ENCODE measurements around the gene SLC2A4. TPM values are rescaled to one million over a fixed set of nuclear protein-coding genes. Genes with fewer than 3 reads are reported as not detected.

SLC2A4 gene
- polyA plus RNA-seq, 6 donors from 2014 or later: not detected

- Mint-ChIP-seq H3K4me3 (peak within 1 kb of the TSS; percentile 82 to 99 (median 98)), H3K4me1 (peaks cover 32 to 39% (median 33%) of the 10 kb centered on the region in 3 donors), H3K27ac (peak within 1 kb of the TSS; percentile 97 to 100 (median 100)), H3K9me3 (no peaks in the 10 kb centered on the region), H3K36me3 (peaks cover 15 to 26% of the 10 kb centered on the region in 2 donors), H3K27me3 (peaks cover 0 to 2% (median 1%) of the 10 kb centered on the region in 3 donors)
- ATAC-seq (ENCODE audit: low read depth in 2 of 2): peak; percentile 68 to 70
- DNase-seq: peak; percentile 100
Measured at GRCh38 chr17:7306911-7307685, 25.6 kb downstream of the SLC2A4 start, which contains the start of gene EIF5A. Gene EIF5A, plus strand, starts transcription at chr17:7307628. Its CDS starts 2,008 bp downstream, at chr17:7309636.

GRCh38 chr17:7307686-7308624 is 26.4 kb downstream of the SLC2A4 start:
- H3K27me3 Mint-ChIP-seq: no peaks in the 10 kb centered on the region
- H3K4me1 Mint-ChIP-seq: peaks cover 39 to 47% (median 40%) of the 10 kb centered on the region in 3 donors
- peak; percentile 59 for DNase-seq
- no peaks in the 10 kb centered on the region for H3K9me3 Mint-ChIP-seq
- H3K27ac Mint-ChIP-seq: peak overlapping the region; percentile 97 to 100 (median 100)
- peaks cover 15 to 26% of the 10 kb centered on the region in 2 donors for H3K36me3 Mint-ChIP-seq
- ATAC-seq (ENCODE audit: low read depth in 2 of 2): peak; percentile 18 to 21
- H3K4me3 Mint-ChIP-seq: peak overlapping the region; percentile 82 to 99 (median 98)

DNA sequence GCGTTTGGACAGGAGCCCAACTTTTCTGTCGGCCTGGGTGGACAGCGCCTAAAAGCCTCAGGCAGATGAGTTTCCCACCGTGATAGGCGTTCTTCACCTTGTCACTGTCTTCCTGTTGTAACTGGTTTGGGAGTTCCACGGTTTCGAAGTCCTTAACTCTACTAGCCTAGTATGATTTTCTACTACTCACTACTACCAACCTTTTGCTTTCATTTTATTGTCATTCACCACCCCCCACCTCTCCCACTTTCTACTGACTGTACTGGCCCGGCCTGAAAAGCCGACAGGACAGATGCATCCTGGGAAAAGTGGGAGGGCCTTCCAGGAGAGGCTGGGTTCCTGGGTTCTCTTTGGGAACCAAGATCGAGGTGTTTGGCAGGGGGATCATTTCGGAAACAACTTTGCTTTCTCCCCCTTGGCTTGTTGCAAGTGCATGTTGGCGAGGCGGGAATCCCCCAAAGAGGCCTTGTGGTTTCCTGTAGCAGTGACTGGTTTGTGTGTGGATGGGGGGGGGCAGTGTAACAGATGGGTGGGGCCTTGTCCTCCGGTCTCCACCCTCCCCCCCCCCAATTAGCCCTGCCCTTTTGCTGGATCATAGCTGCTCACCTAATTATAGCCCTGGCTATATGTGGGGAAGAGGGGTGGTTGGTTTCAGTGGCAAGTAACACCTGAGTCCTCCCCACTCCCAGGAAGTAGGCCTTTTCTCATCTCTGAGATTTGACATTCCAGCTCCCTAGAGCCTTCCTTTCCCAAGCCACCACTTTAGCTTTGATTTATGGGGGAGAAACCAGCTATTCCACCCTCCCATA is 27.3 kb downstream of the SLC2A4 start:
- H3K27me3 Mint-ChIP-seq: no peaks in the 10 kb centered on the region
- peak overlapping the region; percentile 97 to 100 (median 99) for H3K27ac Mint-ChIP-seq
- peak; percentile 86 for DNase-seq
- H3K9me3 Mint-ChIP-seq: no peaks in the 10 kb centered on the region
- ATAC-seq (ENCODE audit: low read depth in 2 of 2): peak; percentile 28 to 32
- peaks cover 15 to 26% of the 10 kb centered on the region in 2 donors for H3K36me3 Mint-ChIP-seq
- peak overlapping the region; percentile 82 to 99 (median 98) for H3K4me3 Mint-ChIP-seq
- peaks cover 43 to 54% (median 47%) of the 10 kb centered on the region in 3 donors for H3K4me1 Mint-ChIP-seq

- DNase-seq (no peak), ATAC-seq (ENCODE audit: low read depth in 2 of 2) (no peak)
- H3K27ac Mint-ChIP-seq: peak overlapping the region in 5 of 6 donors; percentile 97 to 100 (median 99)
- no peaks in the 10 kb centered on the region for H3K27me3 Mint-ChIP-seq
- H3K4me1 Mint-ChIP-seq: peaks cover 49 to 62% (median 54%) of the 10 kb centered on the region in 3 donors
- peaks cover 15 to 26% of the 10 kb centered on the region in 2 donors for H3K36me3 Mint-ChIP-seq
- no peaks in the 10 kb centered on the region for H3K9me3 Mint-ChIP-seq
- peak overlapping the region; percentile 82 to 99 (median 98) for H3K4me3 Mint-ChIP-seq
Measured at GRCh38 chr17:7309628-7310027, 28.1 kb downstream of the SLC2A4 start.

- Mint-ChIP-seq H3K4me3 (peak overlapping the region in 5 of 8 donors; percentile 16 to 98 (median 82)), H3K36me3 (peaks cover 15 to 26% of the 10 kb centered on the region in 2 donors)
Measured at GRCh38 chr17:7311110-7311705, 29.7 kb downstream of the SLC2A4 start.

GRCh38 chr17:7312432-7313087 is 31.0 kb downstream of the SLC2A4 start:
- Mint-ChIP-seq H3K27me3 (no peaks in the 10 kb centered on the region), H3K4me3 (peak overlapping the region in 5 of 8 donors; percentile 41 to 96 (median 66)), H3K9me3 (no peaks in the 10 kb centered on the region), H3K27ac (peak overlapping the region in 5 of 6 donors; percentile 74 to 97 (median 93)), H3K4me1 (peaks cover 56 to 74% (median 64%) of the 10 kb centered on the region in 3 donors), H3K36me3 (peaks cover 15 to 26% of the 10 kb centered on the region in 2 donors)
- no peak for DNase-seq
- no peak for ATAC-seq (ENCODE audit: low read depth in 2 of 2)

More at GRCh38 chr17:7311110-7311705, 29.7 kb downstream of the SLC2A4 start:
- Mint-ChIP-seq H3K27me3 (no peaks in the 10 kb centered on the region), H3K27ac (peak overlapping the region in 5 of 6 donors; percentile 15 to 99 (median 94)), H3K9me3 (no peaks in the 10 kb centered on the region), H3K4me1 (peaks cover 57 to 70% (median 69%) of the 10 kb centered on the region in 3 donors)
- DNase-seq (no peak), ATAC-seq (ENCODE audit: low read depth in 2 of 2) (no peak)

- Mint-ChIP-seq H3K36me3 (peaks cover 15 to 26% of the 10 kb centered on the region in 2 donors), H3K27ac (peak overlapping the region; percentile 43 to 97 (median 94)), H3K4me1 (peaks cover 56 to 74% (median 64%) of the 10 kb centered on the region in 3 donors), H3K9me3 (no peaks in the 10 kb centered on the region), H3K4me3 (peak overlapping the region; percentile 58 to 96 (median 72)), H3K27me3 (no peaks in the 10 kb centered on the region)
- DNase-seq (no peak), ATAC-seq (ENCODE audit: low read depth in 2 of 2) (no peak)
Measured at GRCh38 chr17:7313088-7313889, 31.8 kb downstream of the SLC2A4 start.

DNA sequence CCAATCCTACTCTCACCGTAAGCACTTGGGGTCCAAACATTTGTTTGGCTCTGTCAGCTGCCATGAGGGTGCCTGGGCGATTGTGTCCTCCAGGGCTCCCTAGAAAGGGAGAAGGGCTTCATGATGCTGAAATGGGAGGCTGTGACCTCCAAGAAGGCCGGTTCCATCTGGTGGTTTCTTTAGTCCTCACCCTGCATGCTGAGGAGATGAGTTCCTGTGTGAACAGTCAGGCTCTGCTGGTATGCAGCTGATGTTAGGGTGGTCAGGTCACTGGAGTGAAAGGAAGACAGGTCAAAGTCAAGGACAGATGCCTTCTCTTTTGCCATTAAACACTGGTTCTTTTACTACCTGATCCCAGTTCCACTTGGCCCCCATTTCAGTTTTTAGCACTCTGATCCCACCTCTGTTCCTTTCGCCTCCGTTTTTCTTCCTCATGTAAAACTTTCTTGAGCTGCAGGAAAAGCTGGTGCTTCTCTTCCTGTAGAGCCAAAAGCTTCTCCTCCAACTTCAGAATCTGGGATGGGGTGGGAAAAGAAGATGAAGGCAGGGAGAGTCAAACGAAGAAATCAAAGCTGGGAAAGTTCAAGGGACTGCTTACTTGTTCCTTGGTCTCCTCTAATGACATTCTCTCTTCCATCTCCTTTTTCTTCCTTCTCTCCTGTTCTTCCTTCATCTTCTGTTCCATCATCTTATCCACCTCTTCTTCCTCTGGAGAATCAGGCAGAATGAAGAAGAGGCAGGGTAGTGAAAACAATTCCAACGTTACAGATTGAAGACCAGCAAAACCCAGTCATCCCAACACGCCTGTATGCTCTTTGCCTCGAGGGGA is 32.6 kb downstream of the SLC2A4 start:
- Mint-ChIP-seq H3K36me3 (peaks cover 15 to 26% of the 10 kb centered on the region in 2 donors), H3K4me1 (peaks cover 58 to 70% (median 58%) of the 10 kb centered on the region in 3 donors), H3K9me3 (no peaks in the 10 kb centered on the region), H3K27me3 (no peaks in the 10 kb centered on the region), H3K27ac (peak overlapping the region; percentile 74 to 97 (median 92)), H3K4me3 (peak overlapping the region; percentile 75 to 96 (median 88))
- ATAC-seq (ENCODE audit: low read depth in 2 of 2) (no peak), DNase-seq (no peak)

DNA sequence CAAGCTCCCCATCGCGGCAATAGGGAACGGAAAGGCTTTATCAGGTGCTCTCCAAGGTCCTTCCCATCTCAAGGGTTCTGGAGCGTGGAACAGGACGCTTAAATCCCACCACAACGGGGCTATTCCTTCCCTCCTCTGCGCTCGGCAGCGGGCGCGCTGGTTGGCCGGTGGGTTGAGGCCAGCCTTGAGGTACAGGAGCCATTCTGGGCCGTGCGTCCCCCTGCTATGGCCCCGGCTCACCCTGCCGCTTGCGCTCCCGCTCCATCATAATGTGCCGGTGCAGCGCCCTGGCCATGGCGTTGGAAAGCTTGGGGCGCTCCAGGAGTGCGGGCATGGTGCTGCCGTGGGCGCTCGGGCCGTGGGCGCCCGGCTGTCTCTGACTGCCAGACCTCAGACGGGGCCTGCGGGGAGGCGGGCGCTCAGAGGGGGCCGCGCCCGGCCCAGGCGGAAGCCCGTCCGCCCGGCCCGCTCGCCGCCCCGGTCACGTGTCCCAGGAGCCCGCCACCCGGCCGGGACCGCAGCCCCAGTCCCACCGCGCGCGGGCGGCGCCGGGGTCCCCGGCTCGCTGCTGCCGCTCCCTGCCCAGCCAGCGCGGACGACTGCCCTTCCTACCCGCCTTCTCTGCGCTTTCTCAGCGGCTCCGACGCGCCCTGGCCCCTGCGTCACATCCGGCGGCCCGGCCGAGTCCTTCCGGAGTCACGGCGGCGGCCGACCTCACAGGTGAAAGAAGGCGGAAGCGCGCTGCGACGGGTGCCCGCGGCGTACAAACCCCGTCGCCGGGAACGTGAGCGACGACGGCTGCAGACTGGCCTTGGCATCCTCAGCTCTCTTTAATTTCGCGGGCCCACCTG is 33.4 kb downstream of the SLC2A4 start, which contains the start of gene GPS2:
GPS2 (minus strand) TSS at position 642 of the 851 bp plus-strand sequence; CDS start at position 334, 308 bp downstream.
- peaks cover 50 to 62% (median 50%) of the 10 kb centered on the region in 3 donors for H3K4me1 Mint-ChIP-seq
- H3K9me3 Mint-ChIP-seq: no peaks in the 10 kb centered on the region
- peaks cover 10 to 21% of the 10 kb centered on the region in 2 donors for H3K36me3 Mint-ChIP-seq
- H3K27me3 Mint-ChIP-seq: no peaks in the 10 kb centered on the region
- ATAC-seq (ENCODE audit: low read depth in 2 of 2): peak; percentile 93 to 95
- peak within 1 kb of the TSS; percentile 90 to 97 (median 93) for H3K4me3 Mint-ChIP-seq
- DNase-seq: peak; percentile 92
- H3K27ac Mint-ChIP-seq: peak within 1 kb of the TSS; percentile 92 to 99 (median 97)
